Endothelial cell of umbilical vein (primary cell): Measurements from ENCODE around the gene GID4. TPM values are rescaled to one million over a fixed set of nuclear protein-coding genes. Genes with fewer than 3 reads are reported as not detected.
A peak's percentile ranks its signal among the peaks of the same experiment; 100 is the strongest.

Source experiments
- BruUV-seq: library from RNA; stranded (reverse); fragments of 400-500 nt; replicated peaks from 2 replicates; lab custom pipeline; 2021; lab: Mats Ljungman, UMichigan
- CTCF ChIA-PET: fragments of 300-600, 350-600 bp; sonication (Branson Sonifier 250); formaldehyde crosslinking; loops from one replicate; lab custom pipeline; 2021; ENCODE audit warnings: antibody characterized with exemption, inconsistent platforms; lab: Charles Lee
- POLR2A ChIA-PET: fragments of 300-600, 350-600 bp; sonication (Branson Sonifier 250); formaldehyde crosslinking; loops from one replicate; lab custom pipeline; 2021; ENCODE audit warnings: antibody characterized with exemption, inconsistent platforms; lab: Charles Lee
- DNase-seq: peaks from one replicate; pipeline ENCODE4 v3.0.0-alpha.2; 2011; ENCODE audit warnings: low read depth, low spot score
- FAIRE-seq: peaks from 2 replicates; lab custom pipeline; 2011; peaks lifted over from hg19 to GRCh38; lab: Jason Lieb, UNC
- H2AFZ ChIP-seq: 2 replicates; pipeline ENCODE4 v1.6.0; 2012; ENCODE audit warnings: low read depth, low read length, control low read depth, inconsistent platforms
- H3K27ac ChIP-seq: 2 replicates; pipeline ENCODE4 v1.5.1; 2011; ENCODE audit warnings: low read depth, mild to moderate bottlenecking, control low read depth, low read length, moderate library complexity; ENCODE audit not compliant: insufficient read depth
- H3K27me3 ChIP-seq, 2 experiments: 2 replicates each; pipeline versions ENCODE4 v1.6.0 to v1.6.1; 2011; ENCODE audit warnings: low read length in 2 of 2, mixed read lengths in 1 of 2; ENCODE audit not compliant: control insufficient read depth in 2 of 2, insufficient read depth in 2 of 2
- H3K36me3 ChIP-seq, 2 experiments: 2 replicates in 1 of 2; 3 replicates in 1 of 2; pipeline ENCODE4 v1.5.1; 2011; ENCODE audit warnings: low read length in 2 of 2, mild to moderate bottlenecking in 1 of 2, moderate library complexity in 1 of 2; ENCODE audit not compliant: control insufficient read depth in 2 of 2, insufficient read depth in 2 of 2; ENCODE audit errors: extremely low read depth in 1 of 2
- H3K4me1 ChIP-seq: 3 replicates; pipeline ENCODE4 v1.5.1; 2011; ENCODE audit warnings: mild to moderate bottlenecking, low read length; ENCODE audit not compliant: control insufficient read depth, insufficient read depth; ENCODE audit errors: extremely low read depth
- H3K4me2 ChIP-seq: 2 replicates; pipeline ENCODE4 v1.6.1; 2011; ENCODE audit warnings: low read length, control low read depth, mixed read lengths; ENCODE audit not compliant: insufficient read depth
- H3K4me3 ChIP-seq, 3 experiments: fragments of 200-600 bp in 1 of 3; sonication (generic), shearing (Covaris generic) in 1 of 3; replicated peaks in 1 of 3; 2 replicates each; pipeline ENCODE4 v1.5.1; 2011 to 2016; ENCODE audit warnings: control low read depth in 3 of 3, low read length in 3 of 3, mild to moderate bottlenecking in 2 of 3, inconsistent platforms in 1 of 3, low read depth in 1 of 3, moderate library complexity in 1 of 3; ENCODE audit not compliant: insufficient read depth in 1 of 3
- H3K79me2 ChIP-seq: 2 replicates; pipeline ENCODE4 v1.6.0; 2012; ENCODE audit warnings: low read length, inconsistent platforms; ENCODE audit not compliant: control insufficient read depth, insufficient read depth
- H3K9ac ChIP-seq: replicated peaks from 2 replicates; pipeline ENCODE3; 2011; ENCODE audit warnings: low read length, control low read depth; ENCODE audit not compliant: insufficient read depth; ENCODE audit errors: extremely low read depth
- H3K9me1 ChIP-seq: replicated peaks from 3 replicates; pipeline ENCODE4 v1.6.0; 2011; ENCODE audit warnings: mild to moderate bottlenecking, low read length; ENCODE audit not compliant: control insufficient read depth, insufficient read depth; ENCODE audit errors: extremely low read depth
- H3K9me3 ChIP-seq: replicated peaks from 2 replicates; pipeline ENCODE4 v1.5.1; 2012; ENCODE audit warnings: low read length, inconsistent platforms; ENCODE audit not compliant: control insufficient read depth, insufficient read depth
- H4K20me1 ChIP-seq: replicated peaks from 2 replicates; pipeline ENCODE3; 2011; ENCODE audit warnings: mild to moderate bottlenecking, low read length; ENCODE audit not compliant: control insufficient read depth, insufficient read depth; ENCODE audit errors: extremely low read depth
- CTCF ChIP-seq, 2 donors: IDR thresholded peaks; 1 replicate in 1 of 2; 2 replicates in 1 of 2; pipeline ENCODE4 v1.5.1; 2011; ENCODE audit warnings: low read length in 2 of 2, mild to moderate bottlenecking in 2 of 2, moderate library complexity in 2 of 2, control low read depth in 1 of 2, inconsistent platforms in 1 of 2, low read depth in 1 of 2; ENCODE audit not compliant: insufficient read depth in 1 of 2; ENCODE audit errors: extremely low read depth in 1 of 2
- EZH2 ChIP-seq: IDR thresholded peaks from 2 replicates; pipeline ENCODE4 v1.6.1; 2012; ENCODE audit warnings: borderline replicate concordance, low read depth, mild to moderate bottlenecking, moderate library complexity, low read length, inconsistent platforms; ENCODE audit not compliant: severe bottlenecking
- FOS ChIP-seq: IDR thresholded peaks from 2 replicates; pipeline ENCODE4 v1.6.1; 2011; ENCODE audit warnings: mild to moderate bottlenecking, low read length, moderate library complexity, borderline replicate concordance; ENCODE audit not compliant: insufficient read depth
- GATA2 ChIP-seq: IDR thresholded peaks from 2 replicates; pipeline ENCODE4 v1.7.0; 2011; ENCODE audit warnings: low read depth, mild to moderate bottlenecking, moderate library complexity, mixed read lengths, low read length; ENCODE audit not compliant: insufficient read length, insufficient read depth
- JUN ChIP-seq: IDR thresholded peaks from 2 replicates; pipeline ENCODE4 v1.6.1; 2011; ENCODE audit warnings: borderline replicate concordance, low read depth; ENCODE audit not compliant: insufficient read length, insufficient read depth
- POLR2AphosphoS5 ChIP-seq: IDR thresholded peaks from 2 replicates; pipeline ENCODE4 v1.6.1; 2012; ENCODE audit warnings: low read depth, mild to moderate bottlenecking, control low read depth, low read length, moderate library complexity; ENCODE audit not compliant: insufficient read depth
- dilution Hi-C: fragments of 300-500 bp; cut with MboI; formaldehyde crosslinking; loops from one replicate; pipeline ENCODE4 v1.15.0; 2019; ENCODE audit warnings: low sequenced_read_pairs; ENCODE audit not compliant: extremely low pct_ligation_motif_present
- intact Hi-C: fragments of 100-400 bp; cut with micrococcal nuclease; formaldehyde crosslinking; loops from one replicate; pipeline ENCODE4 v1.10.0; 2022
- polyA plus RNA-seq, 4 experiments: library from polyadenylated mRNA; depleted of rRNA in 3 of 4; stranded (reverse) in 3 of 4; unstranded in 1 of 4; fragments of >200 nt; gene quantifications; 2 replicates each; pipeline versions ENCODE4 v1.2.1 to v1.2.3, GENCODE V29; 2011 to 2012; ENCODE audit warnings: missing spikeins in 1 of 4
- total RNA-seq: library from RNA; stranded (reverse); gene quantifications from 2 replicates; pipeline ENCODE4 v1.2.3, GENCODE V29; 2021

Gene GID4
- total and polyA plus RNA-seq, 2 donors (not counting 3 experiments of a cell fraction or from before 2014, with no cell fraction given) = 6.4 to 11.3 TPM

GRCh38 chr17:18089613-18090012 is 50.4 kb downstream of the GID4 start:
- peaks cover 19% of the 10 kb centered on the region for H3K79me2 ChIP-seq
- no peak for TF ChIP-seq JUN
- TF ChIP-seq POLR2AphosphoS5 = no peak
- no peak overlapping the region for H2AFZ ChIP-seq
- H3K36me3 ChIP-seq = no peaks in the 10 kb centered on the region
- POLR2A ChIA-PET = no interaction called here
- FAIRE-seq (no peak), DNase-seq (no peak)
- no peak overlapping the region for H3K4me3 ChIP-seq
- no peaks in the 10 kb centered on the region for H4K20me1 ChIP-seq
- peaks cover 8% of the 10 kb centered on the region for H3K4me1 ChIP-seq
- intact Hi-C loops = no loop called here
- BruUV-seq = no TSS peak
- no peak overlapping the region for H3K9ac ChIP-seq
- H3K4me2 ChIP-seq = no peak overlapping the region
- no peaks in the 10 kb centered on the region for H3K9me1 ChIP-seq
- dilution Hi-C loops = no loop called here
- CTCF ChIA-PET = no interaction called here
- no peak overlapping the region for H3K27ac ChIP-seq
- H3K9me3 ChIP-seq = no peaks in the 10 kb centered on the region
- no peaks in the 10 kb centered on the region for H3K27me3 ChIP-seq

- no peak overlapping the region for H3K4me3 ChIP-seq
- H3K9ac ChIP-seq = no peak overlapping the region
- intact Hi-C loops = no loop called here
- H3K27ac ChIP-seq = no peak overlapping the region
- no peak overlapping the region for H2AFZ ChIP-seq
- H4K20me1 ChIP-seq = no peaks in the 10 kb centered on the region
- TF ChIP-seq EZH2 (no peak), JUN (no peak), GATA2 (no peak), FOS (no peak), CTCF (IDR thresholded peaks at IDR 0.05; ENCODE audit: extremely low read depth in 1 of 2, insufficient read depth in 1 of 2, low read depth in 1 of 2, low read length in 2 of 2) (peak; percentile 53 to 58)
- DNase-seq (peak; percentile 50), FAIRE-seq (peak; percentile 88)
- H3K79me2 ChIP-seq = peaks cover 9% of the 10 kb centered on the region
- peaks cover 2% of the 10 kb centered on the region for H3K4me1 ChIP-seq
- no peaks in the 10 kb centered on the region for H3K27me3 ChIP-seq
- H3K36me3 ChIP-seq = peaks cover 6 to 23% of the 10 kb centered on the region in 2 experiments
- H3K4me2 ChIP-seq = no peak overlapping the region
- no TSS peak for BruUV-seq
- POLR2A ChIA-PET = no interaction called here
- H3K9me1 ChIP-seq = no peaks in the 10 kb centered on the region
- no peaks in the 10 kb centered on the region for H3K9me3 ChIP-seq
- CTCF ChIA-PET = interaction anchor here (0.5 to 0.7 kb wide), 3 partner anchors 10 to 89 kb away, joined by 3 read pairs; partner anchors contain the start of gene ALKBH5
- dilution Hi-C loops = no loop called here
These were observed 54.6 kb downstream of the GID4 start for GRCh38 chr17:18093616-18094408.
